Measurements from ENCODE around the gene SAP30L.

SAP30L gene

GRCh38 chr5:154509784-154510555 lies 64.2 kb downstream of the SAP30L start:
- no peaks in the 10 kb centered on the region for H3K36me3 ChIP-seq (ENCODE audit: control insufficient read depth, insufficient read depth, low read length)

More at GRCh38 chr5:154509784-154510555, 64.2 kb downstream of the SAP30L start:
- H3K27me3 ChIP-seq (ENCODE audit: control insufficient read depth, insufficient read depth, low read length) = no peaks in the 10 kb centered on the region
- H3K4me3 ChIP-seq (ENCODE audit: low read length) = no peak overlapping the region
- peaks cover 5% of the 10 kb centered on the region for H3K4me1 ChIP-seq (ENCODE audit: control insufficient read depth, insufficient read depth, low read length)
- no peak overlapping the region for H3K9ac ChIP-seq (ENCODE audit: low read length)
- no peak overlapping the region for H3K27ac ChIP-seq (ENCODE audit: low read depth, low read length)

Measured in rectal smooth muscle tissue (tissue), 1 donor.